Duodenal mucosa (tissue), 2 donors: ENCODE data around the gene RPS6KA1.

Experiments used
- H3K27ac ChIP-seq: one replicate; pipeline ENCODE4 v1.7.0; 2013; ENCODE audit warnings: low read depth, low read length
- H3K27me3 ChIP-seq, 2 donors: one replicate each; pipeline ENCODE4 v1.7.0; 2013; ENCODE audit warnings: low read length in 2 of 2, control low read depth in 1 of 2; ENCODE audit not compliant: insufficient read depth in 2 of 2, control insufficient read depth in 1 of 2
- H3K36me3 ChIP-seq, 2 donors: one replicate each; pipeline ENCODE4 v1.7.0; 2013; ENCODE audit warnings: low read length in 2 of 2, control low read depth in 1 of 2; ENCODE audit not compliant: insufficient read depth in 2 of 2, control insufficient read depth in 1 of 2
- H3K4me1 ChIP-seq, 2 donors: one replicate each; pipeline ENCODE4 v1.7.0; 2013; ENCODE audit warnings: low read length in 2 of 2, control low read depth in 1 of 2; ENCODE audit not compliant: insufficient read depth in 2 of 2, control insufficient read depth in 1 of 2
- H3K4me3 ChIP-seq, 2 donors: one replicate each; pipeline ENCODE4 v1.7.0; 2013; ENCODE audit warnings: low read length in 2 of 2, low read depth in 1 of 2
- H3K9ac ChIP-seq, 2 donors: one replicate each; pipeline ENCODE4 v1.7.0; 2013; ENCODE audit warnings: low read length in 2 of 2, low read depth in 1 of 2
- H3K9me3 ChIP-seq, 2 donors: one replicate each; pipeline ENCODE4 v1.7.0; 2013; ENCODE audit warnings: low read length in 2 of 2, control low read depth in 1 of 2; ENCODE audit not compliant: control insufficient read depth in 1 of 2

RPS6KA1 gene

DNA sequence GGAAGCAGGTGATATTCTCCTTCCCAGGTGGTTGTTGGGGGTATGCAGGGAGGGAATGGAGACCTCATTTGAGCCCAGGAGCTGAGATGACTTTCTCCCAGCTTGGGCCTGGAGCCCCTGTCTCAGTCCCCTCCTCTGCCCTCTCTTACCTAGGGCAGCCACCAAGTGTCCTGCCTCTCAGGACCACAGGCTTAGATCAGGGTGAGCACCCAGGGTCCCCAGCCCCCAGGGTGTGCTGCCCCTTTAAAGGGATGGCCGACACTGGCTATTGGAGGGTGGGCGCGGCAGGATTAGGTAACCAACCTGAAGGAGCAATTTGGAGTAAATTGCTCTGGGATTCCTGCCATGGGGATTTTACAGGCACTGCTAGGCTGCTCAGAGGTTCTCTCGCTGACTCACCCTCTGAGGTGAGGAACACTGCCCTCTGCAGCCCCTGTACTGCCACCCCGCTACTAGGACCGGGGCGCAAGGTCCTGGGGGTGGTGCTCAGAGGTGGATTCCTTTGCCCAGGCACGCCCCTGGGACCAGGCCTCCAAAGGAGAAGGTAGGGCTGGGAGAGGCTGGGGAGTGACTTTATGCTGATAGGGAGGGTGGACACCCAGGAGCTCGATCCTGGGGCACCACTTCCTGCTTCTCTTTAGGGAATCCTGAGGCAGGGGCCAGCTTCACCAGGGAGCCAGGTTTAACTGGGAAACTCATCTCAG, 1.5 kb downstream of the RPS6KA1 start:
- peak overlapping the region; percentile 83 for H3K27ac ChIP-seq

DNA sequence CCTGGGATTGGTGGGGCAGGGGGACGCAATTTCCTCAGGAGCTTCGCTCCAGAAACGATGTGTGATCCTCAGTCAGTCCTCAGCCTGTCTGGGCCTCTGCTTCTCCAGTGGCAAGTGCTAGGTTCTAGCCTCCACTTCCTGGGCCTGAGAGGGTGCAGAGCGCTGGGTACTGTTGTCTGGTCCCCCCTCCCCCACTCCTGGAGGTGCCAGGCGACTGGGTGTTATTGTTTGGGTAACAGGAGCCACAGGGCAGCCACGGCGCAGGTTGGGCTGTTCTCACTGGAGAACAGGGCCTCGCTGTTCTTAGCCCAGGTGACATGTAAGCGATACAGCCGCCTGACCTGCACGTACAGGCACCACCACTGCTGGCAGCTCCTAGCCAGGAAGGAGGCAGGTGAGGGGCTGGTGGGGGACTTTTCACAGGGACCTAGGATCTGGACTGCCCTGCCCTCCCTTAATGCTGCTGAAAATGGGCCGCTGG, 2.1 kb downstream of the RPS6KA1 start:
- Histone ChIP-seq H3K27ac (peak overlapping the region; percentile 83), H3K9ac (peak overlapping the region; percentile 76 to 84), H3K27me3 (no peaks in the 10 kb centered on the region), H3K36me3 (peaks cover 0 to 4% of the 10 kb centered on the region in 2 donors), H3K4me3 (peak overlapping the region; percentile 93), H3K9me3 (no peaks in the 10 kb centered on the region), H3K4me1 (peaks cover 46 to 50% of the 10 kb centered on the region in 2 donors)

More for the DNA sequence above, 1.5 kb downstream of the RPS6KA1 start:
- H3K9me3 ChIP-seq = no peaks in the 10 kb centered on the region
- H3K9ac ChIP-seq = peak overlapping the region; percentile 95 to 99
- H3K4me3 ChIP-seq = peak overlapping the region; percentile 93
- no peaks in the 10 kb centered on the region for H3K27me3 ChIP-seq
- no peaks in the 10 kb centered on the region for H3K36me3 ChIP-seq
- H3K4me1 ChIP-seq = peaks cover 43 to 44% of the 10 kb centered on the region in 2 donors

DNA sequence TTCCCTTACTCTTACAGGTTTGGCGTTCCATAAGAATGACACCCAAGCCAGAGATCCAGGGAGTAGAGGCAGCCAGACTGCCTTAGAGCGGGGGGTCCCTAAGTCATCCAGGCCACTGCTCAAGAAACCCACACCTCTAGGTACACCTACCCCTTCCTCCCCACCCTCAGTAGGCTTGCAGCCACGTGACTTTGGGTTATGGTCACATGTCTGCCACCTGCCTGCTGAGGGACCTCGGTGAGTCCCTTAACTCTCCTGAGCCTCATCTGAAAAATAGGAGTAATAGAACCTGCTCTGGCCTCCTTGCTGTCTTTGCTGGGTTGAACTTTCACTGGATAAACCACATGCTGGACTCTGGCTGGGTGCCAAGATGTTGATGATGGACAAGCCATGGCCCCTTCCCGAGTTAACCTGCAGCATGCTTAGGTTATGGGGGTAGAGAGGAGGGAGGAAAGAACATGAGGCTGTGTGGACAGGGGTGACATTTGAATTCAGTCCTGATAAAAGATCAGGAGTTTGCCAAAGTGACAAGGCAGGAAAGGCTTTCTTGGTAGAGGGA, 4.5 kb downstream of the RPS6KA1 start:
- H3K9me3 ChIP-seq = no peaks in the 10 kb centered on the region
- H3K9ac ChIP-seq = peak overlapping the region; percentile 3 to 43
- H3K27ac ChIP-seq = no peak overlapping the region
- peaks cover 8 to 23% of the 10 kb centered on the region in 2 donors for H3K36me3 ChIP-seq
- no peaks in the 10 kb centered on the region for H3K27me3 ChIP-seq
- peaks cover 59 to 67% of the 10 kb centered on the region in 2 donors for H3K4me1 ChIP-seq
- H3K4me3 ChIP-seq = no peak overlapping the region

DNA sequence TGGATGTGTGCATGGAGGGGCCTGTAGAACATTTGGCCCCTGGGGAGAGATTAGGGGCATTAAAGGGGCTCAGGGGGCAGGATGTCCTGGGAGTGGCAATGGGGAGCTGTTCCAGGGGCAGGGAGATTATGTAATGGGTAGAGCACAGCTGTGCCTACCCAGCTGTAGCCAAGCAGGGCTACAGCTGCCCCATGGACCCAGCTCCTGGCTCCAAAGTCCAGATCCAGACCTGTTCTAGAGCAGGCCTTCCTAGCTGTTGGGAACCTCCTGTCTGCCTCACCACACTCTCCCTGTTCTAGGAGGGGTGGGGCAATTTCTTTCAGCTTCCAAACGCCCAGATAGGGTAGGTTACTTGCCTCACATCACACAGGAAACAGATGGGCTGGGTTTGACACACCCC, 5.6 kb downstream of the RPS6KA1 start:
- no peaks in the 10 kb centered on the region for H3K9me3 ChIP-seq
- H3K27me3 ChIP-seq = no peaks in the 10 kb centered on the region
- H3K9ac ChIP-seq = peak overlapping the region in 1 of 2 donors; percentile 3
- peaks cover 10 to 30% of the 10 kb centered on the region in 2 donors for H3K36me3 ChIP-seq
- no peak overlapping the region for H3K27ac ChIP-seq
- H3K4me3 ChIP-seq = no peak overlapping the region
- peaks cover 69 to 72% of the 10 kb centered on the region in 2 donors for H3K4me1 ChIP-seq

DNA sequence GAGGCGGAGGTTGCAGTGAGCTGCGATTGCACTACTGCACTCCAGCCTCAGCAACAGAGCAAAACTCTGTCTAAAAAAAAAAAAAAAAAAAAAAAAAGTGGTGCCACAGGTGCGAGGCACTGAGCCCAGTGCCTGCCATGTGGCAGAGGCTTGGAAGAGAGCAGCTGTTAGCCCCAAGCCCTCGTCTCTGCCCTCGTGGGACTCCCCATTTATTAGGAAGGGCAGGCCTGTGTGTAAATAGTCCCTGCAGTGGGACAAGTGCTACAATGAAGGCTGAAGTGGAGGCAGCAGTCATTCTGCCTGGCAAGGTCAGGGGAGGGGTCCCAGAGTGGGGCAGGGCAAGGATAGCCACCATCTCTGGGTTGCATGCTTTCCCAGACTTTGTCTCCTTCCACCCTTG, 6.5 kb downstream of the RPS6KA1 start:
- Histone ChIP-seq H3K36me3 (peaks cover 10 to 30% of the 10 kb centered on the region in 2 donors), H3K4me3 (no peak overlapping the region), H3K9ac (no peak overlapping the region)

DNA sequence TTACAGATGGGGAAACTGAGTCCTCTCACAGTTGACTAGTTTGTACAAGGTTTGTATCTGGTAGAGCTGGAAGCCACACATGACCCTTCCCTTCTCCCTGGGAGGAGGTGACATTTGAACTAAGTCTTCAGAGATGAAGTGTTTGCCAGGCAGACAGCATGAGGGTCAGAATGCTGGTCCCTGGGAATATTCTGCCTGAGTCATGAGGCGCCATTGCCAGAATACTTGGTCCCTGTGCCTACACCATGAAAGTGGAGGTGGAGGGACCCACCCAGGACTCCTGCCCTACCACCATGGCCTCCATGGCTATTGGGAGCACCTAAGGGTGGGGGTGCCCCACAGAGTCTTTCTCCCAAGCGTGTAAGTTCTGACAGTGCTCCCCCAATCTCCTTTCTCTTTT, 7.0 kb downstream of the RPS6KA1 start:
- H3K27ac ChIP-seq = no peak overlapping the region
- H3K27me3 ChIP-seq = no peaks in the 10 kb centered on the region
- peaks cover 11 to 30% of the 10 kb centered on the region in 2 donors for H3K36me3 ChIP-seq
- H3K4me3 ChIP-seq = no peak overlapping the region
- H3K9me3 ChIP-seq = no peaks in the 10 kb centered on the region
- H3K4me1 ChIP-seq = peaks cover 63 to 69% of the 10 kb centered on the region in 2 donors
- no peak overlapping the region for H3K9ac ChIP-seq

More for the DNA sequence above, 6.5 kb downstream of the RPS6KA1 start:
- Histone ChIP-seq H3K27ac (no peak overlapping the region), H3K9me3 (no peaks in the 10 kb centered on the region), H3K4me1 (peaks cover 65 to 67% of the 10 kb centered on the region in 2 donors), H3K27me3 (no peaks in the 10 kb centered on the region)

DNA sequence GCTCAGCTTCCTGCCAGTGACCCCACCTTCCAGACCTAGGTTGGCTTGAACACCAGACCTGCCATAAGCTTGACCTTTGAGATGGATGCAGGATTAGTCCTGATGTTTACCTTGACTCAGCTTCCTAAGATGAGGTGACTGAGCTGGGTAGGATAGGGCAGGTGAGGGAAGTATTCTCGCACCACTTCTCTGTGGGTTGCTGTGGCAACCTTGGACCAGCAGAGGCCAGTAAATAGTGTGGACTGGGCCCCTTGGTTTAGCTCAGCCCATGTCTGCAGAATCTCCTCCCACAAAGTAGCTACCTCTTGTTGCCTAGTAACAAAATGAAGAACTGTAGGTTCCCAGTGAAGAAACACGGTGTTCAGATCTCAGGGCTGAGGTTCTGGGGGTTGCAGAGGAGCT, 8.4 kb downstream of the RPS6KA1 start:
- H3K9ac ChIP-seq = no peak overlapping the region
- no peak overlapping the region for H3K27ac ChIP-seq
- peaks cover 12 to 30% of the 10 kb centered on the region in 2 donors for H3K36me3 ChIP-seq
- no peaks in the 10 kb centered on the region for H3K27me3 ChIP-seq
- peaks cover 59 to 60% of the 10 kb centered on the region in 2 donors for H3K4me1 ChIP-seq
- no peak overlapping the region for H3K4me3 ChIP-seq
- no peaks in the 10 kb centered on the region for H3K9me3 ChIP-seq

DNA sequence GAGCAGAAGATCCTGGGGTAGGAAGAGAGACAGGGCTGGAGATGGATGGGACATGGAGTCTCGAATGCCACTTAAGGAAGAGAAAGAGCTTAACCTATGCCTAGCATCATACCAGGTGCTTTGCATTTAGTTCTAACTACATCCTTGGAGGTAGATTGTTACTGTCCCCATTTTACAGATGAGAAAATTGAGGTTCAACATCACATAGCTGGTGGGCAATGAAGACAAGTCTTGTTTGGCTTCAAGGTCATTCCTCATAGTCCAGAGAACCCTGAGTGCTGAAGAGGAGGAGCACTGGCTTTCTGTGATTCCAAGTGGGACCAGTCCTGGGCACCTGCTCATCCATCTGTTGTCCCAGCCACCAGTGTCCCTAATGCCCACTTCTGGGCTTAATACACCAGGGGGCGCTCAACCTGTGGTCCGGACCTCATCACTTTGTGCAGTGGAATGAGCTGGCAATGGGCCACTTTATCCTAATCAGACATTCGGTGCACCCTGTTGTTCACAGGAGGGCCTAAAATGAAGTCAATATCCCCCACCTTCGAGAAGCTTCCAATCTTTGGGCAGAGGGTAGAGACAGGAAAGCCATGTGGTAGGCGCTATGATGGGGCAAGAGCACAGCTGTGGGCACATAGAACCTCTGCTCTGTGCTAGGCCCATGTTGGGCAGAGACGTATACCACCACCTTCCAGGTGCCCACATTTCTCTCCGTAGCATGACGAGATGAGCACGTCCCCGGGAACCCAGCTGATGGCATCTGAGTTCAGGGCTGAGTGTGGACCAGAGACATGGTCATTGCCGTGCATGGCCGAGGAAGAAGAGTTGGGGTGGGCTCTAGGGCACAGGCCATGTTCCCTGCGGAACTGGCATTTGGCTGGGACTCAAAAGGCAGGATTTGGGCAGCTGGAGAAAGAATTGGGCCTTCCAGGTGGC, 9.2 kb downstream of the RPS6KA1 start:
- no peaks in the 10 kb centered on the region for H3K27me3 ChIP-seq
- no peak overlapping the region for H3K9ac ChIP-seq
- H3K4me1 ChIP-seq = peaks cover 57 to 64% of the 10 kb centered on the region in 2 donors
- H3K36me3 ChIP-seq = peaks cover 12 to 33% of the 10 kb centered on the region in 2 donors
- no peak overlapping the region for H3K27ac ChIP-seq
- no peak overlapping the region for H3K4me3 ChIP-seq
- H3K9me3 ChIP-seq = no peaks in the 10 kb centered on the region

DNA sequence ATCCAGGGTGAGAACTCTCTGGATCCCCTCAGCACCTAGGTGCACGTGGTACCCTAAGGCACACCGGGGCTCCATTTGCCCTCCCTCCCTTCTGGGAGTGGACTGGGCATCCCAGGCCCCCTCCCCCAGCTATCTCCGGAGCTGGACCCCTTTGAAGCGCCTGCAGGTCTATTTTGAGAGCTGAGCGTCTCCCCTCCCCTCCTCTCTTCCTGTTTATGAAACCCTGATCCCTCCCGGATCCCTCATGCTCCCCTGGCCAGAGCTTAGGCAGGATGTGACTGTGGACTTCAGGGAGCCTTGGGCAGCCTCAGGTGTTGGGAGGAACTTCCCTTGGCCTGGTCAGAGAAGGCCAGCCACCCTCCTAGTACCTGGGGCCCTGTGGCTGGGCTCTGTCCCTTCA, 10.2 kb downstream of the RPS6KA1 start:
- H3K36me3 ChIP-seq = peaks cover 12 to 36% of the 10 kb centered on the region in 2 donors
- H3K27ac ChIP-seq = no peak overlapping the region
- peaks cover 48 to 57% of the 10 kb centered on the region in 2 donors for H3K4me1 ChIP-seq
- no peaks in the 10 kb centered on the region for H3K9me3 ChIP-seq
- H3K9ac ChIP-seq = no peak overlapping the region
- no peak overlapping the region for H3K4me3 ChIP-seq
- H3K27me3 ChIP-seq = no peaks in the 10 kb centered on the region
